GM12801 (cell line): ENCODE results near the gene HARS1.

Source experiments
- CTCF ChIP-seq: IDR thresholded peaks from one replicate; pipeline ENCODE4 v1.5.1; 2011; ENCODE audit warnings: control low read depth; ENCODE audit not compliant: insufficient read length; ENCODE audit errors: extremely low read depth

HARS1 gene

GRCh38 chr5:140631831-140632365, 59.3 kb downstream of the HARS1 start:
- TF ChIP-seq CTCF: no peak

GRCh38 chr5:140631036-140631417, 60.1 kb downstream of the HARS1 start:
- no peak for TF ChIP-seq CTCF

GRCh38 chr5:140630292-140631035, 60.7 kb downstream of the HARS1 start:
- no peak for TF ChIP-seq CTCF

- no peak for TF ChIP-seq CTCF
Measured at GRCh38 chr5:140628711-140629110, 62.5 kb downstream of the HARS1 start.

- no peak for TF ChIP-seq CTCF
Measured at GRCh38 chr5:140627972-140628371, 63.2 kb downstream of the HARS1 start.
